Measurements from ENCODE around the gene COL9A3. TPM values are rescaled to one million over a fixed set of nuclear protein-coding genes. Genes with fewer than 3 reads are reported as not detected.

The COL9A3 gene
- total and polyA plus RNA-seq, 2 donors from 2014 or later: 2.3 to 4.3 TPM

DNA sequence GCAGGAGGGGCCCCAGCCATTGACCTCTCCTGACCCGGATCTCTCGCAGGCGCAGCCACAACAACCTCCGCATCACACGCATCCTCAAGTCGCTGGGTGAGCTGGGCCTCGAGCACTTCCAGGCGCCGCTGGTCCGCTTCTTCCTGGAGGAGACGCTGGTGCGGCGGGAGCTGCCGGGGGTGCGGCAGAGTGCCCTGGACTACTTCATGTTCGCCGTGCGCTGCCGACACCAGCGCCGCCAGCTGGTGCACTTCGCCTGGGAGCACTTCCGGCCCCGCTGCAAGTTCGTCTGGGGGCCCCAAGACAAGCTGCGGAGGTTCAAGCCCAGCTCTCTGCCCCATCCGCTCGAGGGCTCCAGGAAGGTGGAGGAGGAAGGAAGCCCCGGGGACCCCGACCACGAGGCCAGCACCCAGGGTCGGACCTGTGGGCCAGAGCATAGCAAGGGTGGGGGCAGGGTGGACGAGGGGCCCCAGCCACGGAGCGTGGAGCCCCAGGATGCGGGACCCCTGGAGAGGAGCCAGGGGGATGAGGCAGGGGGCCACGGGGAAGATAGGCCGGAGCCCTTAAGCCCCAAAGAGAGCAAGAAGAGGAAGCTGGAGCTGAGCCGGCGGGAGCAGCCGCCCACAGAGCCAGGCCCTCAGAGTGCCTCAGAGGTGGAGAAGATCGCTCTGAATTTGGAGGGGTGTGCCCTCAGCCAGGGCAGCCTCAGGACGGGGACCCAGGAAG lies 4.5 kb upstream of the COL9A3 start:
- no peak for TF ChIP-seq CTCF (IDR thresholded peaks at IDR 0.05; ENCODE audit: borderline replicate concordance, extremely low read depth, insufficient read depth)
- no peak for FAIRE-seq
- intact Hi-C loops (cut with DNase I): no loop called here

GRCh38 chr20:62812907-62813200 lies 4.0 kb upstream of the COL9A3 start:
- Histone ChIP-seq H3K27ac (ENCODE audit: low read depth in 2 of 2, low read length in 2 of 2) (no peak overlapping the region), H3K4me3 (ENCODE audit: low read length in 3 of 3) (no peak overlapping the region), H3K27me3 (ENCODE audit: control insufficient read depth, insufficient read depth, low read length) (peaks cover 4% of the 10 kb centered on the region), H3K4me1 (ENCODE audit: control insufficient read depth in 2 of 3, insufficient read depth in 2 of 3, low read depth in 1 of 3, low read length in 3 of 3) (peaks cover 0 to 9% (median 0%) of the 10 kb centered on the region in 3 donors), H3K9me3 (ENCODE audit: control insufficient read depth in 2 of 3, insufficient read depth in 1 of 3, low read length in 3 of 3) (no peaks in the 10 kb centered on the region), H3K9ac (ENCODE audit: low read length in 3 of 3) (no peak overlapping the region), H3K36me3 (ENCODE audit: control insufficient read depth in 2 of 3, insufficient read depth in 3 of 3, low read length in 3 of 3) (peaks cover 0 to 23% (median 8%) of the 10 kb centered on the region in 3 donors)
- FAIRE-seq (no peak), DNase-seq (no peak)
- intact Hi-C loops (cut with DNase I): no loop called here
- no peak for TF ChIP-seq CTCF (IDR thresholded peaks at IDR 0.05; ENCODE audit: borderline replicate concordance, extremely low read depth, insufficient read depth)

More for the DNA sequence above, 4.5 kb upstream of the COL9A3 start:
- H3K27me3 ChIP-seq (ENCODE audit: control insufficient read depth, insufficient read depth, low read length): peaks cover 4% of the 10 kb centered on the region
- no peak overlapping the region for H3K9ac ChIP-seq (ENCODE audit: low read length in 3 of 3)
- H3K4me3 ChIP-seq (ENCODE audit: low read length in 3 of 3): no peak overlapping the region
- no peak overlapping the region for H3K27ac ChIP-seq (ENCODE audit: low read depth in 2 of 2, low read length in 2 of 2)
- peaks cover 0 to 9% (median 0%) of the 10 kb centered on the region in 3 donors for H3K4me1 ChIP-seq (ENCODE audit: control insufficient read depth in 2 of 3, insufficient read depth in 2 of 3, low read depth in 1 of 3, low read length in 3 of 3)
- H3K9me3 ChIP-seq (ENCODE audit: control insufficient read depth in 2 of 3, insufficient read depth in 1 of 3, low read length in 3 of 3): no peaks in the 10 kb centered on the region
- DNase-seq: no peak
- peaks cover 0 to 23% (median 12%) of the 10 kb centered on the region in 3 donors for H3K36me3 ChIP-seq (ENCODE audit: control insufficient read depth in 2 of 3, insufficient read depth in 3 of 3, low read length in 3 of 3)

DNA sequence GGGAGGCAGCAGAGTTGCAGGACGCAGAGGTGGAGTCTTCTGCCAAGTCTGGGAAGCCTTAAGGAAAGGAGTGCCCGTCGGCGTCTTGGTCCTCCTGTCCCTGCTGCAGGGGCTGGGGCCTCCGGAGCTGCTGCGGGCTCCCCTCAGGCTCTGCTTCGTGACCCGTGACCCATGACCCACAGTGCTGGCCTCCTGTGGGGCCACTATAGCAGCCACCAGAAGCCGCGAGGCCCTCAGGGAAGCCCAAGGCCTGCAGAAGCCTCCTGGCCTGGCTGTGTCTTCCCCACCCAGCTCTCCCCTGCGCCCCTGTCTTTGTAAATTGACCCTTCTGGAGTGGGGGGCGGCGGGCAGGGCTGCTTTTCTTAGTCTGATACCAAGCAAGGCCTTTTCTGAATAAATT lies 3.3 kb upstream of the COL9A3 start:
- no peak for DNase-seq
- FAIRE-seq: no peak
- intact Hi-C loops (cut with DNase I): no loop called here
- no peak overlapping the region for H3K4me3 ChIP-seq (ENCODE audit: low read length in 3 of 3)
- peaks cover 0 to 23% (median 8%) of the 10 kb centered on the region in 3 donors for H3K36me3 ChIP-seq (ENCODE audit: control insufficient read depth in 2 of 3, insufficient read depth in 3 of 3, low read length in 3 of 3)
- H3K9me3 ChIP-seq (ENCODE audit: control insufficient read depth in 2 of 3, insufficient read depth in 1 of 3, low read length in 3 of 3): no peaks in the 10 kb centered on the region
- TF ChIP-seq CTCF (IDR thresholded peaks at IDR 0.05; ENCODE audit: borderline replicate concordance, extremely low read depth, insufficient read depth): no peak
- no peak overlapping the region for H3K9ac ChIP-seq (ENCODE audit: low read length in 3 of 3)
- H3K27me3 ChIP-seq (ENCODE audit: control insufficient read depth, insufficient read depth, low read length): peaks cover 4% of the 10 kb centered on the region
- H3K27ac ChIP-seq (ENCODE audit: low read depth in 2 of 2, low read length in 2 of 2): no peak overlapping the region
- peaks cover 0 to 8% (median 0%) of the 10 kb centered on the region in 3 donors for H3K4me1 ChIP-seq (ENCODE audit: control insufficient read depth in 2 of 3, insufficient read depth in 2 of 3, low read depth in 1 of 3, low read length in 3 of 3)

All from kidney (tissue), 14 donors.